SK-N-SH treated with all-trans-retinoic acid at 6 μM for 48 hours (cell line): ENCODE results near the gene KDM4C.
A peak's percentile ranks its signal among the peaks of the same experiment; 100 is the strongest.
"Not testable (repeated sequence)": the region's sequence is repeated elsewhere in the genome, so short reads cannot be mapped to it uniquely, and the experiment has no call there.

ENCODE experiments used
- ATAC-seq: fragments of 200-7000 bp; cut with Tn5 transposase; 3 replicates; pipeline ENCODE4 v1.9.1; 2020; ENCODE audit warnings: mild to moderate bottlenecking, moderate library complexity
- ARNTL ChIP-seq: fragments of 450-650 bp; formaldehyde crosslinking; IDR thresholded peaks from 2 replicates; pipeline ENCODE4 v1.5.0; 2020; ENCODE audit warnings: low read depth, mild to moderate bottlenecking, moderate library complexity, borderline replicate concordance
- BACH2 ChIP-seq: fragments of 250-450 bp; sonication (Bioruptor Pico); IDR thresholded peaks from 2 replicates; pipeline ENCODE4 v1.9.0; 2021; ENCODE audit warnings: mild to moderate bottlenecking, borderline replicate concordance
- CREB5 ChIP-seq: fragments of 250-450 bp; sonication (Bioruptor Pico); IDR thresholded peaks from 2 replicates; pipeline ENCODE4 v1.5.1; 2020; ENCODE audit warnings: low read depth, mild to moderate bottlenecking, moderate library complexity
- CSDC2 ChIP-seq: fragments of 250-450 bp; sonication (Bioruptor Pico); IDR thresholded peaks from 2 replicates; pipeline ENCODE4 v1.5.0; 2020; ENCODE audit warnings: mild to moderate bottlenecking, moderate library complexity
- CSRNP3 ChIP-seq: fragments of 250-450 bp; sonication (Bioruptor Pico); IDR thresholded peaks from 2 replicates; pipeline ENCODE4 v1.5.1; 2021; ENCODE audit warnings: mild to moderate bottlenecking, moderate library complexity
- ESRRG ChIP-seq: fragments of 250-450 bp; sonication (Bioruptor Pico); IDR thresholded peaks from 2 replicates; pipeline ENCODE4 v1.6.1; 2021; ENCODE audit warnings: mild to moderate bottlenecking
- PATZ1 ChIP-seq: fragments of 250-450 bp; sonication (Bioruptor Pico); IDR thresholded peaks from 2 replicates; pipeline ENCODE4 v1.8.0; 2020; ENCODE audit warnings: mild to moderate bottlenecking, moderate library complexity, borderline replicate concordance
- POU6F1 ChIP-seq: fragments of 250-450 bp; sonication (Bioruptor Pico); IDR thresholded peaks from 2 replicates; pipeline ENCODE4 v1.8.0; 2021; ENCODE audit warnings: low read depth, mild to moderate bottlenecking, moderate library complexity, borderline replicate concordance
- PPARA ChIP-seq: fragments of 250-450 bp; sonication (Bioruptor Pico); IDR thresholded peaks from 2 replicates; pipeline ENCODE4 v1.5.0; 2020; ENCODE audit warnings: mild to moderate bottlenecking, borderline replicate concordance
- RARB ChIP-seq: fragments of 250-450 bp; sonication (Bioruptor Pico); IDR thresholded peaks from 2 replicates; pipeline ENCODE4 v1.8.0; 2021; ENCODE audit warnings: mild to moderate bottlenecking, moderate library complexity
- SNAI2 ChIP-seq: fragments of 250-450 bp; sonication (Bioruptor Pico); IDR thresholded peaks from 2 replicates; pipeline ENCODE4 v1.5.0; 2020; ENCODE audit warnings: mild to moderate bottlenecking, moderate library complexity
- TCF4 ChIP-seq: fragments of 250-450 bp; sonication (Bioruptor Pico); IDR thresholded peaks from 2 replicates; pipeline ENCODE4 v1.8.0; 2021; ENCODE audit warnings: mild to moderate bottlenecking, moderate library complexity, borderline replicate concordance
- TOX ChIP-seq: fragments of 250-450 bp; sonication (Bioruptor Pico); IDR thresholded peaks from 2 replicates; pipeline ENCODE4 v1.8.0; 2021; ENCODE audit warnings: mild to moderate bottlenecking, moderate library complexity, borderline replicate concordance
- TSHZ2 ChIP-seq: fragments of 250-450 bp; sonication (Bioruptor Pico); IDR thresholded peaks from 2 replicates; pipeline ENCODE4 v1.5.0; 2020; ENCODE audit warnings: mild to moderate bottlenecking, moderate library complexity
- ZC3H10 ChIP-seq: fragments of 250-450 bp; sonication (Bioruptor Pico); IDR thresholded peaks from 2 replicates; pipeline ENCODE4 v1.5.1; 2021; ENCODE audit warnings: mild to moderate bottlenecking, moderate library complexity
- ZFP3 ChIP-seq: fragments of 250-450 bp; sonication (Bioruptor Pico); IDR thresholded peaks from 2 replicates; pipeline ENCODE4 v1.5.0; 2020; ENCODE audit warnings: mild to moderate bottlenecking, moderate library complexity
- ZFP30 ChIP-seq: fragments of 450-650 bp; formaldehyde crosslinking; IDR thresholded peaks from 2 replicates; pipeline ENCODE4 v1.5.0; 2022; ENCODE audit warnings: mild to moderate bottlenecking, moderate library complexity
- ZNF565 ChIP-seq: fragments of 450-650 bp; formaldehyde crosslinking; conservative IDR thresholded peaks from 2 replicates; pipeline ENCODE4 v1.5.0; 2020; ENCODE audit warnings: low read depth, mild to moderate bottlenecking, moderate library complexity
- ZNF70 ChIP-seq: fragments of 450-650 bp; formaldehyde crosslinking; IDR thresholded peaks from 2 replicates; pipeline ENCODE4 v1.5.0; 2020; ENCODE audit warnings: mild to moderate bottlenecking, moderate library complexity
- ZNF8 ChIP-seq: fragments of 450-650 bp; formaldehyde crosslinking; IDR thresholded peaks from 2 replicates; pipeline ENCODE4 v1.5.0; 2020; ENCODE audit warnings: mild to moderate bottlenecking, moderate library complexity

Gene KDM4C

GRCh38 chr9:6802926-6803325 lies 45.2 kb downstream of the KDM4C start:
- no peak for ATAC-seq
- no peak for TF ChIP-seq PPARA (CRISPR knock-in tag)
- no peak for TF ChIP-seq ZNF70 (CRISPR knock-in tag)
- no peak for TF ChIP-seq CREB5 (CRISPR knock-in tag)
- TF ChIP-seq TOX (CRISPR knock-in tag): no peak
- TF ChIP-seq POU6F1 (CRISPR knock-in tag): no peak
- TF ChIP-seq ZNF565 (CRISPR knock-in tag): no peak
- TF ChIP-seq ZNF8: no peak
- no peak for TF ChIP-seq CSRNP3
- TF ChIP-seq BACH2 (CRISPR knock-in tag): no peak
- no peak for TF ChIP-seq ZFP3 (CRISPR knock-in tag)
- TF ChIP-seq TSHZ2 (CRISPR knock-in tag): no peak
- no peak for TF ChIP-seq ARNTL
- TF ChIP-seq SNAI2: no peak
- TF ChIP-seq ZC3H10: no peak
- TF ChIP-seq RARB: no peak
- TF ChIP-seq ESRRG (CRISPR knock-in tag): no peak
- TF ChIP-seq CSDC2 (CRISPR knock-in tag): no peak
- no peak for TF ChIP-seq ZFP30
- TF ChIP-seq TCF4 (CRISPR knock-in tag): no peak

- peak; percentile 83 for ATAC-seq
Observed at GRCh38 chr9:6805532-6805931, 47.8 kb downstream of the KDM4C start.

GRCh38 chr9:6806318-6806717 lies 48.5 kb downstream of the KDM4C start:
- ATAC-seq: not testable (repeated sequence)

More at GRCh38 chr9:6805532-6805931, 47.8 kb downstream of the KDM4C start:
- TF ChIP-seq CSDC2 (CRISPR knock-in tag): no peak
- no peak for TF ChIP-seq PATZ1
- no peak for TF ChIP-seq ZNF70 (CRISPR knock-in tag)
- TF ChIP-seq TOX (CRISPR knock-in tag): no peak
- no peak for TF ChIP-seq CREB5 (CRISPR knock-in tag)
- TF ChIP-seq ZNF565 (CRISPR knock-in tag): no peak
- TF ChIP-seq ARNTL: no peak
- no peak for TF ChIP-seq TCF4 (CRISPR knock-in tag)
- no peak for TF ChIP-seq SNAI2
- no peak for TF ChIP-seq ZNF8
- no peak for TF ChIP-seq RARB
- TF ChIP-seq ZFP3 (CRISPR knock-in tag): no peak
- no peak for TF ChIP-seq POU6F1 (CRISPR knock-in tag)

- ATAC-seq: not testable (repeated sequence)
Observed at GRCh38 chr9:6807669-6808068, 49.9 kb downstream of the KDM4C start.
